CD14-positive monocyte (primary cell): ENCODE data around the gene NTN4. TPM values are rescaled to one million over a fixed set of nuclear protein-coding genes. Genes with fewer than 3 reads are reported as not detected.
"Not testable (repeated sequence)": the region's sequence is repeated elsewhere in the genome, so short reads cannot be mapped to it uniquely, and the experiment has no call there.

ENCODE experiments used
- DNase-seq, 3 donors: peaks; one replicate each; pipeline ENCODE4 v3.0.0-alpha.2; 2011 to 2022
- H2AFZ ChIP-seq: 2 replicates; pipeline ENCODE4 v1.6.0; 2012; ENCODE audit warnings: mild to moderate bottlenecking, low read depth, low read length, inconsistent platforms; ENCODE audit not compliant: insufficient read depth, poor library complexity, severe bottlenecking
- H3K27ac ChIP-seq, 2 donors: 1 replicate in 1 of 2; 2 replicates in 1 of 2; pipeline ENCODE4 v1.5.1; 2012 to 2013; ENCODE audit warnings: low read length in 2 of 2, control low read depth in 1 of 2, inconsistent platforms in 1 of 2, low read depth in 1 of 2, mild to moderate bottlenecking in 1 of 2
- H3K27me3 ChIP-seq, 2 donors: one replicate each; pipeline versions ENCODE4 v1.6.0 to v1.6.1; 2011 to 2013; ENCODE audit warnings: low read length in 2 of 2; ENCODE audit not compliant: control insufficient read depth in 2 of 2, insufficient read depth in 2 of 2
- H3K36me3 ChIP-seq, 2 donors: replicated peaks in 1 of 2; 1 replicate in 1 of 2; 2 replicates in 1 of 2; pipeline versions ENCODE4 v1.5.1 to v1.6.1; 2012 to 2013; ENCODE audit warnings: low read length in 2 of 2, control low read depth in 1 of 2, inconsistent platforms in 1 of 2, mild to moderate bottlenecking in 1 of 2; ENCODE audit not compliant: insufficient read depth in 2 of 2, control insufficient read depth in 1 of 2
- H3K4me1 ChIP-seq, 2 donors: 1 replicate in 1 of 2; 2 replicates in 1 of 2; pipeline versions ENCODE4 v1.5.1 to v1.6.1; 2012 to 2013; ENCODE audit warnings: low read length in 2 of 2, control low read depth in 1 of 2, inconsistent platforms in 1 of 2, mild to moderate bottlenecking in 1 of 2, moderate library complexity in 1 of 2; ENCODE audit not compliant: insufficient read depth in 2 of 2, control insufficient read depth in 1 of 2
- H3K4me2 ChIP-seq: replicated peaks from 2 replicates; pipeline ENCODE3; 2012; ENCODE audit warnings: low read length, moderate library complexity, mild to moderate bottlenecking; ENCODE audit not compliant: poor library complexity, severe bottlenecking; ENCODE audit errors: extremely low read depth
- H3K4me3 ChIP-seq, 3 experiments: fragments of 200-600 bp in 1 of 3; sonication (generic) in 1 of 3; replicated peaks in 1 of 3; 1 replicate in 2 of 3; 2 replicates in 1 of 3; pipeline ENCODE4 v1.5.1; 2011 to 2013; ENCODE audit warnings: low read length in 3 of 3, mild to moderate bottlenecking in 3 of 3, control low read depth in 2 of 3, low read depth in 2 of 3, inconsistent platforms in 1 of 3, moderate library complexity in 1 of 3
- H3K79me2 ChIP-seq: 2 replicates; pipeline ENCODE4 v1.6.0; 2012; ENCODE audit warnings: mild to moderate bottlenecking, control low read depth, inconsistent platforms, low read length, moderate library complexity; ENCODE audit not compliant: insufficient read depth
- H3K9ac ChIP-seq: 2 replicates; pipeline ENCODE4 v1.6.0; 2017; ENCODE audit warnings: low read length, mild to moderate bottlenecking; ENCODE audit not compliant: insufficient read depth, poor library complexity, severe bottlenecking
- H3K9me3 ChIP-seq, 2 donors: replicated peaks in 1 of 2; 1 replicate in 1 of 2; 2 replicates in 1 of 2; pipeline versions ENCODE4 v1.5.1 to v1.6.1; 2012 to 2013; ENCODE audit warnings: low read length in 2 of 2, control low read depth in 1 of 2; ENCODE audit not compliant: control insufficient read depth in 1 of 2, insufficient read depth in 1 of 2
- H4K20me1 ChIP-seq: 2 replicates; pipeline ENCODE4 v1.6.0; 2012; ENCODE audit warnings: mild to moderate bottlenecking, low read length, control low read depth, moderate library complexity; ENCODE audit not compliant: insufficient read depth
- H3K27ac Mint-ChIP-seq, 7 donors: one replicate each; pipeline ENCODE4 v1.8.0; 2020; ENCODE audit warnings: mild to moderate bottlenecking in 7 of 7, mixed read lengths in 7 of 7, moderate library complexity in 6 of 7, inconsistent platforms in 2 of 7
- H3K27me3 Mint-ChIP-seq, 3 donors: one replicate each; pipeline ENCODE4 v1.8.0; 2021 to 2022; ENCODE audit warnings: low read depth in 3 of 3, mild to moderate bottlenecking in 3 of 3, mixed read lengths in 3 of 3, moderate library complexity in 3 of 3, inconsistent platforms in 1 of 3
- H3K36me3 Mint-ChIP-seq, 2 donors: one replicate each; pipeline ENCODE4 v1.8.0; 2020; ENCODE audit warnings: mixed read lengths in 2 of 2, inconsistent platforms in 1 of 2, mild to moderate bottlenecking in 1 of 2
- H3K4me1 Mint-ChIP-seq: one replicate; pipeline ENCODE4 v1.8.0; 2020; ENCODE audit warnings: mild to moderate bottlenecking, mixed read lengths
- H3K4me3 Mint-ChIP-seq, 2 donors: one replicate each; pipeline ENCODE4 v1.8.0; 2020; ENCODE audit warnings: mild to moderate bottlenecking in 2 of 2, mixed read lengths in 2 of 2, moderate library complexity in 1 of 2
- H3K9me3 Mint-ChIP-seq, 7 donors: one replicate each; pipeline ENCODE4 v1.8.0; 2020 to 2022; ENCODE audit warnings: mixed read lengths in 7 of 7, mild to moderate bottlenecking in 6 of 7, moderate library complexity in 6 of 7, inconsistent platforms in 2 of 7
- WGBS: methylation state at CpG from one replicate; pipeline ENCODE4 v1.1.5; 2013; ENCODE audit warnings: missing lambda C conversion rate; ENCODE audit not compliant: insufficient coverage; 5-methylcytosine and 5-hydroxymethylcytosine counted together
- intact Hi-C, 2 donors: fragments of 100-400 bp; cut with micrococcal nuclease; formaldehyde crosslinking; loops; one replicate each; pipeline versions ENCODE4 v1.15.0 to v1.15.1; 2023
- polyA plus RNA-seq, 3 donors: library from polyadenylated mRNA; depleted of rRNA in 1 of 3; unstranded in 2 of 3; stranded (reverse) in 1 of 3; fragments of 300-500 nt in 2 of 3; fragments of >200 nt in 1 of 3; fragmentation: Illumina TruSeq in 2 of 3; gene quantifications; 1 replicate in 2 of 3; 2 replicates in 1 of 3; pipeline ENCODE4 v1.2.3, GENCODE V29; 2012 to 2021
- TF ChIP-seq, protein P1 (sequence below): fragments of 200-600 bp; IDR thresholded peaks from one replicate; pipeline ENCODE4 v1.8.0; 2022; ENCODE audit warnings: antibody characterized with exemption, mild to moderate bottlenecking

The NTN4 gene
- polyA plus RNA-seq, 3 donors, result not detected

- H3K9me3 ChIP-seq, result peaks cover 0 to 9% of the 10 kb centered on the region in 2 donors
- H3K4me1 ChIP-seq, result no peaks in the 10 kb centered on the region
- intact Hi-C loops, result no loop called here
- no peak overlapping the region for H3K27ac ChIP-seq
- no peaks in the 10 kb centered on the region for H3K36me3 ChIP-seq
- WGBS, result 83% methylated on average over 2 of the region's 4 CpGs
- Mint-ChIP-seq H3K9me3 (peaks cover 0 to 5% (median 0%) of the 10 kb centered on the region in 7 donors), H3K36me3 (no peaks in the 10 kb centered on the region), H3K4me3 (no peak overlapping the region), H3K4me1 (no peaks in the 10 kb centered on the region), H3K27ac (no peak overlapping the region), H3K27me3 (peaks cover 39 to 58% (median 39%) of the 10 kb centered on the region in 3 donors)
- H3K27me3 ChIP-seq, result peaks cover 27 to 48% of the 10 kb centered on the region in 2 donors
- H4K20me1 ChIP-seq, result no peaks in the 10 kb centered on the region
- TF ChIP-seq, protein P1, sequence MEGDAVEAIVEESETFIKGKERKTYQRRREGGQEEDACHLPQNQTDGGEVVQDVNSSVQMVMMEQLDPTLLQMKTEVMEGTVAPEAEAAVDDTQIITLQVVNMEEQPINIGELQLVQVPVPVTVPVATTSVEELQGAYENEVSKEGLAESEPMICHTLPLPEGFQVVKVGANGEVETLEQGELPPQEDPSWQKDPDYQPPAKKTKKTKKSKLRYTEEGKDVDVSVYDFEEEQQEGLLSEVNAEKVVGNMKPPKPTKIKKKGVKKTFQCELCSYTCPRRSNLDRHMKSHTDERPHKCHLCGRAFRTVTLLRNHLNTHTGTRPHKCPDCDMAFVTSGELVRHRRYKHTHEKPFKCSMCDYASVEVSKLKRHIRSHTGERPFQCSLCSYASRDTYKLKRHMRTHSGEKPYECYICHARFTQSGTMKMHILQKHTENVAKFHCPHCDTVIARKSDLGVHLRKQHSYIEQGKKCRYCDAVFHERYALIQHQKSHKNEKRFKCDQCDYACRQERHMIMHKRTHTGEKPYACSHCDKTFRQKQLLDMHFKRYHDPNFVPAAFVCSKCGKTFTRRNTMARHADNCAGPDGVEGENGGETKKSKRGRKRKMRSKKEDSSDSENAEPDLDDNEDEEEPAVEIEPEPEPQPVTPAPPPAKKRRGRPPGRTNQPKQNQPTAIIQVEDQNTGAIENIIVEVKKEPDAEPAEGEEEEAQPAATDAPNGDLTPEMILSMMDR, result no peak
- no peak overlapping the region for H3K4me3 ChIP-seq
- H3K79me2 ChIP-seq, result no peaks in the 10 kb centered on the region
- H2AFZ ChIP-seq, result no peak overlapping the region
- DNase-seq, result no peak
- no peak overlapping the region for H3K4me2 ChIP-seq
- H3K9ac ChIP-seq, result no peak overlapping the region
Observed at GRCh38 chr12:95784286-95784685, 6.3 kb downstream of the NTN4 start.

GRCh38 chr12:95775466-95775865 lies 15.1 kb downstream of the NTN4 start:
- peaks cover 2 to 22% (median 13%) of the 10 kb centered on the region in 7 donors for H3K9me3 Mint-ChIP-seq
- H3K36me3 Mint-ChIP-seq, result not testable (repeated sequence)

More at GRCh38 chr12:95775466-95775865, 15.1 kb downstream of the NTN4 start:
- H3K79me2 ChIP-seq, H4K20me1 ChIP-seq, H3K36me3 ChIP-seq, intact Hi-C loops, H3K4me3 ChIP-seq, H3K27ac ChIP-seq, H3K4me1 Mint-ChIP-seq, H3K27me3 ChIP-seq, H3K27me3 Mint-ChIP-seq, H3K4me3 Mint-ChIP-seq, H3K4me1 ChIP-seq, H3K9me3 ChIP-seq, H3K9ac ChIP-seq, H2AFZ ChIP-seq, H3K4me2 ChIP-seq, DNase-seq: not testable (repeated sequence)
- 85% methylated on average over 6 of the region's 10 CpGs for WGBS
- peak overlapping the region in 1 of 7 donors; percentile 26 for H3K27ac Mint-ChIP-seq
